ENCODE data around the gene JARID2. TPM values are rescaled to one million over a fixed set of nuclear protein-coding genes. Genes with fewer than 3 reads are reported as not detected.

Gene JARID2
- polyA plus RNA-seq, 1 of the 3 experiments (the other 2 are of a cell fraction) = 3.4 TPM

GRCh38 chr6:15465212-15465611 lies 219.3 kb downstream of the JARID2 start:
- no peak overlapping the region for H3K4me3 ChIP-seq (ENCODE audit: low read depth in 2 of 2, low read length in 1 of 2)
- POLR2A ChIA-PET = no interaction called here
- no peaks in the 10 kb centered on the region for H3F3A ChIP-seq (replicated peaks; ENCODE audit: insufficient read depth)
- H3K4me2 ChIP-seq = no peak overlapping the region
- no peak overlapping the region for H3K9ac ChIP-seq
- no peak overlapping the region for H3K27ac ChIP-seq (ENCODE audit: low read depth in 2 of 2, low read length in 1 of 2)
- H3K27me3 ChIP-seq (ENCODE audit: insufficient read depth) = no peaks in the 10 kb centered on the region
- DNase-seq = no peak
- peaks cover 5% of the 10 kb centered on the region in 2 experiments for H3K36me3 ChIP-seq (replicated peaks in 1 of 2; ENCODE audit: control insufficient read depth in 1 of 2, insufficient read depth in 2 of 2, low read length in 1 of 2)
- no peak for TF ChIP-seq ELF1 (IDR thresholded peaks at IDR 0.05)
- H3K79me2 ChIP-seq (ENCODE audit: insufficient read depth) = no peaks in the 10 kb centered on the region
- no peak overlapping the region for H2AFZ ChIP-seq (ENCODE audit: low read depth)
- CTCF ChIA-PET = no interaction called here
- no peaks in the 10 kb centered on the region for H3K9me3 ChIP-seq
- 94% methylated on average over 6 of the region's 6 CpGs for WGBS (ENCODE audit: low lambda C conversion rate)
- H3K9me2 ChIP-seq = no peaks in the 10 kb centered on the region
- H4K20me1 ChIP-seq (ENCODE audit: insufficient read depth) = peaks cover 25% of the 10 kb centered on the region; the same call in 1 of the 2 replicates
- peaks cover 5 to 14% of the 10 kb centered on the region in 2 experiments; a peak in 2 of 4 replicates for H3K4me1 ChIP-seq (ENCODE audit: control insufficient read depth in 1 of 2, insufficient read depth in 2 of 2, low read depth in 1 of 2, low read length in 1 of 2)

GRCh38 chr6:15470746-15471145 lies 224.9 kb downstream of the JARID2 start:
- Histone ChIP-seq H3K4me1 (ENCODE audit: control insufficient read depth in 1 of 2, insufficient read depth in 2 of 2, low read depth in 1 of 2, low read length in 1 of 2) (peaks cover 0 to 1% of the 10 kb centered on the region in 2 experiments; a peak in 2 of 4 replicates), H3K9ac (no peak overlapping the region), H3K36me3 (replicated peaks in 1 of 2; ENCODE audit: control insufficient read depth in 1 of 2, insufficient read depth in 2 of 2, low read length in 1 of 2) (peaks cover 5 to 8% of the 10 kb centered on the region in 2 experiments), H3K79me2 (ENCODE audit: insufficient read depth) (no peaks in the 10 kb centered on the region), H3K27me3 (ENCODE audit: insufficient read depth) (no peaks in the 10 kb centered on the region), H3K27ac (ENCODE audit: low read depth in 2 of 2, low read length in 1 of 2) (no peak overlapping the region), H3K9me2 (no peaks in the 10 kb centered on the region), H4K20me1 (ENCODE audit: insufficient read depth) (no peaks in the 10 kb centered on the region), H3K9me3 (no peaks in the 10 kb centered on the region), H3K4me2 (no peak overlapping the region), H3F3A (replicated peaks; ENCODE audit: insufficient read depth) (no peaks in the 10 kb centered on the region), H3K4me3 (ENCODE audit: low read depth in 2 of 2, low read length in 1 of 2) (no peak overlapping the region), H2AFZ (ENCODE audit: low read depth) (no peak overlapping the region)
- TF ChIP-seq REST (IDR thresholded peaks at IDR 0.05; ENCODE audit: low read depth, low read length) (no peak), ELF1 (IDR thresholded peaks at IDR 0.05) (no peak), GABPA (IDR thresholded peaks at IDR 0.05; ENCODE audit: low read depth) (no peak), RXRA (IDR thresholded peaks at IDR 0.05; ENCODE audit: borderline replicate concordance, low read depth) (no peak), EZH2phosphoT487 (IDR thresholded peaks at IDR 0.05; ENCODE audit: borderline replicate concordance, low read depth) (no peak), EP300 (IDR thresholded peaks at IDR 0.05; ENCODE audit: borderline replicate concordance in 1 of 2, low read depth in 1 of 2, low read length in 1 of 2) (no peak), MXI1 (IDR thresholded peaks at IDR 0.05; ENCODE audit: low read depth, low read length) (no peak), FOSL2 (IDR thresholded peaks at IDR 0.05; ENCODE audit: borderline replicate concordance, low read depth) (no peak), NFIC (IDR thresholded peaks at IDR 0.05; ENCODE audit: borderline replicate concordance) (no peak), RFX5 (IDR thresholded peaks at IDR 0.05; ENCODE audit: low read length) (no peak), NRF1 (IDR thresholded peaks at IDR 0.05; ENCODE audit: low read depth, low read length) (no peak)
- WGBS (ENCODE audit: low lambda C conversion rate) = 97% methylated on average over 8 of the region's 8 CpGs
- no peak for DNase-seq
- ChIA-PET CTCF (interaction anchor here (0.9 kb wide), 1 partner anchor 20 kb away, joined by 3 read pairs; no protein-coding TSS in a partner anchor), POLR2A (no interaction called here)

All from SK-N-SH (cell line).